Endothelial cell of hepatic sinusoid (primary cell): ENCODE results near the gene DTX3L.

Experiments used
- in situ Hi-C: cut with HindIII; loops from 2 replicates; pipeline ENCODE4 v1.10.0; 2017; ENCODE audit warnings: low sequenced_read_pairs

The DTX3L gene

DNA sequence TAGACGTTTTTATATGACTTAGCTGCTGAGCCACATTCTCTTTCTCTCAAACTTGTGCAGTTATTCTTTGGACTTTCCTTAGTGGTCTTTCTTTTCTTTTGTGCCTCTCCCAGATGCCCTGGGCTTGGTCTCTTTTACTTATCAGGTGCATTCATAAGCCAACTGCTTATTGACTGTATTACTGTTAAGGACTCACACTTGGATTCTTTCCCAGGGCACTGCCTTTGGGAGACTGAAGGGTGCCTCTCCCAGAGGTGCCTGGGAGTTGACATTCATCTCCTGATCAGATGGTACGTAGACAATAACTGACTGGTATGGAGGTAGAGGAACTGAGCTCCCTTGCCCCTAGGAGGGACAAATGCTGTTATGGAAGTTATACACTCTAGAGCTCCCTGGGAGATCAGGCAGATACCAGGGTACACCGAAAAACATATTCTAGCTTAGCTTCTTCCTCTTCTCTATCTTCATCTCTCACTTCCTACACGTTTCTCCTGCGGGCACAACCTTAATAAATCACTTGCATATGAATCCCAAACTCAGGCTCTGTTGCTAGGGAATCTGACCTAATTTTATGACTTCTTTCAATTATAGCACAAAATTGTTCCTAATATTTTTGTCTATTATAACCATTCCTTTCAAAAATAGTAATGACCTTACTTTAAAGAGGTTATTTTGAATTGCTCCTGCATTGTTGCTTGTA lies 38.0 kb downstream of the DTX3L start:
- in situ Hi-C loops, result no loop called here

DNA sequence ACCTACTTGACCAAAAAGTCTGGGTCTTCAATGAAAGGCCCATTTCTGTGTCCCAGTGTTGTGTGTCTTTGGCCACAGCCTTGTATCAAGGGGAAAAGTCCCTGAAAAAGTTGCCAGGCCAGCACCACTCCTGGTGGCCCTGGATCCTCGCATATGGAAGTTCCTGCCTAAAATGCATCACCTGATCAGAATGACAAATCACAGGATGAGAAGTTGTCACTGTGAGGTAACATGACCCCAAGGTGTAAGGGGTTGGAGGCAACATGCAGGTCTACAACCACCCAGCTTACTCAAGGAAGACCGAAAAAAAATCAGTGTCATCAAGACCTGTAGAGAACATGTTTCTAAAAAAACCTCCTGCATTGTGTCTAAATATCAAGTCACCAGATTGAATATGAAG lies 38.9 kb downstream of the DTX3L start:
- in situ Hi-C loops, result no loop called here

- in situ Hi-C loops, result no loop called here
These were observed 42.2 kb downstream of the DTX3L start for GRCh38 chr3:122606330-122606729.

- in situ Hi-C loops, result no loop called here
These were observed 44.8 kb downstream of the DTX3L start for GRCh38 chr3:122608916-122609315.

GRCh38 chr3:122609798-122610559 lies 45.8 kb downstream of the DTX3L start:
- in situ Hi-C loops, result no loop called here

GRCh38 chr3:122612696-122613095 lies 48.6 kb downstream of the DTX3L start:
- in situ Hi-C loops, result no loop called here

DNA sequence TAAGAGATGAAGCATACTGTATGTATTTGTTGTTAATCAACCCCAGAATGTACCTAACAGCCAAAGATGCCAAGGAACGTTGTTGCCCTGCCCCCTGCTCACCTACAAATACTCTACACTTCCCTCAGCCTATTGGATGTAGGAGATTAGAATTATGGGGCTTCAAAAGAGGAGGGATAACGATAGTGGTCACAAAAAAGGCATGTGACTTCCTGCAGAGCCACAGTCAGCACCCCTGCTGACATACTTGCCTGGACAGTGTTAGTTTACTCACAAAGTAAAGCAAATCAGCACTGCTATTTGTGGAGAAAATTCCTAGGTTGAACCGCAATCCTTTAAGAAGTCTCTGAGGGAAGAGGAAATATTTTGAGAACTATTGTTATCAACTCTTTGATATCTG lies 51.2 kb downstream of the DTX3L start:
- in situ Hi-C loops, result no loop called here

DNA sequence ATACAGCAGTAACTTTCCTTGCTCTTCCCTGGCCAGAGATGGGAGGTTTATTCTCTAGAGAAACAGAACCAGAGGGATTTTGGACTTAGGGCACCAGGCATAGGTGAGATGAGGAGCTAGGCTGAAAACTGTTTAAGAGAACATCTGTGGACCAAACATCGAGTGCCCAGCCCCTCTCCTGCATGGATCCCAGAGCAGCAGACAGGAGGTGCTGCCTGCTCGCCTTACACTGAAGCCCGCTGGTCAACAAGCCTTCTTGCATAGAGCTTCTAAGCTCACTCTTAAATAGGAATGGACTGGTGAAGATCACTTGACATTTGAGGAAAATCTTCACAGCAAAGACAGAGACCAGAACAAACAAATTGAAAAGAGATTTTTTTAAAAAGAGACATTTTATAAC lies 54.5 kb downstream of the DTX3L start:
- in situ Hi-C loops, result no loop called here

GRCh38 chr3:122619040-122619439 lies 54.9 kb downstream of the DTX3L start:
- in situ Hi-C loops, result no loop called here

GRCh38 chr3:122620399-122620798 lies 56.3 kb downstream of the DTX3L start:
- in situ Hi-C loops, result no loop called here

DNA sequence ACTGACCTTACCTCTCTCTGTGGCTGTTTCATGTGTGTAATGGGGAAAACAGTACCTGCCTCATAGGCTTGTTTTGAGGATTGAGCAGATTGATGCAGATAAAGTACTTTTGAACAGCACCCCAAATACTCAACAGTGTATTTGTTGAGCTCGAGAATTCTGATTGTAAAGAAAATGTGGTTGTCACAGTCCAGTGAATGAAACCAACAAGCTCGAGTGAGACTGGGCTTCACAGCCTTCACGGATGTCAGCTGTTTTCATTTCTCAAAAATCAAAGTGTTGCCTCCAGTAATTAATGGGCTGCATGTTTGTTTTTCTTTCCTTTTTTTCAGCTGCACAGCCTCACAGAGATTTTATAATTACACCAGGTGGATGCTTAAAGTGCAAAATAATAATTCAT lies 57.0 kb downstream of the DTX3L start:
- in situ Hi-C loops, result no loop called here

- in situ Hi-C loops, result no loop called here
These were observed 59.1 kb downstream of the DTX3L start for GRCh38 chr3:122623031-122623829.
